Nephron progenitor cell (in vitro differentiated cells): ENCODE measurements around the gene LMO7.
A peak's percentile ranks its signal among the peaks of the same experiment; 100 is the strongest.

Source experiments
- DNase-seq: peaks from one replicate; pipeline ENCODE4 v3.0.0; 2021
- H3K27ac Mint-ChIP-seq: 2 replicates; pipeline ENCODE4 v1.8.0; 2021; ENCODE audit warnings: mild to moderate bottlenecking, moderate library complexity, mixed read lengths
- H3K27me3 Mint-ChIP-seq: 2 replicates; pipeline ENCODE4 v1.8.0; 2021; ENCODE audit warnings: mild to moderate bottlenecking, low read depth, mixed read lengths; ENCODE audit not compliant: poor library complexity
- H3K36me3 Mint-ChIP-seq: 2 replicates; pipeline ENCODE4 v1.8.0; 2021; ENCODE audit warnings: low read depth, mixed read lengths
- H3K4me1 Mint-ChIP-seq: 2 replicates; pipeline ENCODE4 v1.8.0; 2021; ENCODE audit warnings: mixed read lengths
- H3K4me3 Mint-ChIP-seq: 2 replicates; pipeline ENCODE4 v1.8.0; 2021; ENCODE audit warnings: mild to moderate bottlenecking, moderate library complexity, mixed read lengths
- H3K9me3 Mint-ChIP-seq: 2 replicates; pipeline ENCODE4 v1.8.0; 2021; ENCODE audit warnings: mild to moderate bottlenecking, moderate library complexity, mixed read lengths
- TF ChIP-seq, protein P1 (sequence below): fragments of 200-600 bp; sonication (generic); IDR thresholded peaks from 2 replicates; pipeline ENCODE4 v1.5.0; 2021; ENCODE audit warnings: antibody characterized with exemption

The LMO7 gene

DNA sequence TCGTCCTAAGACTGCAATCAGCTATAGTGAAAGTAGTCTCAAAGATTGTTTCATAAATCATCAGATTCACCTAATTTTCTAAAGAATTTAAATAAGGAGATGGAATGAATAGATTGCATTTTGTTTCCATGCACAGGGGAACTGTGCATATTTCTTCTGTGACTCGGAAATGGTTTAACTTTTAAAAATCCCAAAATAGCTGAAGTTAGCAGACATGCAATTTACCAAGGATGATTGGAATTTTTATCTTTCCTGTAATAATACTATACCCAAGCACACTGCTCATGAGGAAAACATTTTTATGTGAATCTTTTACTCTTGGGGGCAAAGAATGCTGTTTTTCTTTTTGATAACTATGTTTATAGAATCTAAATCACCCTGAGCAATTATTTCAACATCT, 15.0 kb upstream of the LMO7 start:
- DNase-seq: no peak
- H3K27ac Mint-ChIP-seq: no peak overlapping the region

GRCh38 chr13:75628801-75629200, 7.3 kb upstream of the LMO7 start:
- H3K27me3 Mint-ChIP-seq: peaks cover 8% of the 10 kb centered on the region
- H3K4me3 Mint-ChIP-seq: no peak overlapping the region
- DNase-seq: no peak
- H3K27ac Mint-ChIP-seq: no peak overlapping the region
- no peaks in the 10 kb centered on the region for H3K4me1 Mint-ChIP-seq
- peaks cover 5% of the 10 kb centered on the region for H3K9me3 Mint-ChIP-seq
- H3K36me3 Mint-ChIP-seq: peaks cover 25% of the 10 kb centered on the region
- TF ChIP-seq, protein P1, sequence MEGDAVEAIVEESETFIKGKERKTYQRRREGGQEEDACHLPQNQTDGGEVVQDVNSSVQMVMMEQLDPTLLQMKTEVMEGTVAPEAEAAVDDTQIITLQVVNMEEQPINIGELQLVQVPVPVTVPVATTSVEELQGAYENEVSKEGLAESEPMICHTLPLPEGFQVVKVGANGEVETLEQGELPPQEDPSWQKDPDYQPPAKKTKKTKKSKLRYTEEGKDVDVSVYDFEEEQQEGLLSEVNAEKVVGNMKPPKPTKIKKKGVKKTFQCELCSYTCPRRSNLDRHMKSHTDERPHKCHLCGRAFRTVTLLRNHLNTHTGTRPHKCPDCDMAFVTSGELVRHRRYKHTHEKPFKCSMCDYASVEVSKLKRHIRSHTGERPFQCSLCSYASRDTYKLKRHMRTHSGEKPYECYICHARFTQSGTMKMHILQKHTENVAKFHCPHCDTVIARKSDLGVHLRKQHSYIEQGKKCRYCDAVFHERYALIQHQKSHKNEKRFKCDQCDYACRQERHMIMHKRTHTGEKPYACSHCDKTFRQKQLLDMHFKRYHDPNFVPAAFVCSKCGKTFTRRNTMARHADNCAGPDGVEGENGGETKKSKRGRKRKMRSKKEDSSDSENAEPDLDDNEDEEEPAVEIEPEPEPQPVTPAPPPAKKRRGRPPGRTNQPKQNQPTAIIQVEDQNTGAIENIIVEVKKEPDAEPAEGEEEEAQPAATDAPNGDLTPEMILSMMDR: no peak

More for the DNA sequence above, 15.0 kb upstream of the LMO7 start:
- H3K36me3 Mint-ChIP-seq: peaks cover 22% of the 10 kb centered on the region
- no peaks in the 10 kb centered on the region for H3K4me1 Mint-ChIP-seq
- H3K9me3 Mint-ChIP-seq: no peaks in the 10 kb centered on the region
- peaks cover 4% of the 10 kb centered on the region for H3K27me3 Mint-ChIP-seq
- no peak overlapping the region for H3K4me3 Mint-ChIP-seq
- TF ChIP-seq, protein P1: no peak

DNA sequence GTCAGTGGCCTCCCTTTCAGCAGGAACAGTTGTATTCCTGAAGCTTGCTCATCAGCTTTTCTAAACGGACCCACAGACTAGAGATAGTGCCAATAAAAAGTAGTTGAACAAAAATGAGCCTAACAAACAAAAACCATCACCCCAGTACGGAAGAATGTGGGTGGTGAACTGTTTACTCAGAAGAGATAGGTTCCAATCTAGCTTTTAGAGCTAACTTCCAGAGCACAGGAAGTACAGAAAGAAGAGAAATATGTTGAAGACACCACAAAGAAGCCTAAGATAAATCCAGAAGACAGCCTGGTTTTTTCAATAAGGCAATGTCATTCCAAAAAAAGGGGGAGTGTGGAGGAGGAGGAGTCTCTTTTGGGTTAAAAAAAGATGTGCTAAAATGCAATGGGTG, 2.8 kb upstream of the LMO7 start:
- H3K36me3 Mint-ChIP-seq: peaks cover 6% of the 10 kb centered on the region
- no peak overlapping the region for H3K4me3 Mint-ChIP-seq
- no peak overlapping the region for H3K27ac Mint-ChIP-seq
- TF ChIP-seq, protein P1: no peak
- peaks cover 47% of the 10 kb centered on the region for H3K27me3 Mint-ChIP-seq
- DNase-seq: no peak
- peaks cover 9% of the 10 kb centered on the region for H3K4me1 Mint-ChIP-seq
- H3K9me3 Mint-ChIP-seq: peaks cover 15% of the 10 kb centered on the region

- DNase-seq: no peak
- peaks cover 15% of the 10 kb centered on the region for H3K9me3 Mint-ChIP-seq
These were observed 866 bp upstream of the LMO7 start for GRCh38 chr13:75635101-75635827.

DNA sequence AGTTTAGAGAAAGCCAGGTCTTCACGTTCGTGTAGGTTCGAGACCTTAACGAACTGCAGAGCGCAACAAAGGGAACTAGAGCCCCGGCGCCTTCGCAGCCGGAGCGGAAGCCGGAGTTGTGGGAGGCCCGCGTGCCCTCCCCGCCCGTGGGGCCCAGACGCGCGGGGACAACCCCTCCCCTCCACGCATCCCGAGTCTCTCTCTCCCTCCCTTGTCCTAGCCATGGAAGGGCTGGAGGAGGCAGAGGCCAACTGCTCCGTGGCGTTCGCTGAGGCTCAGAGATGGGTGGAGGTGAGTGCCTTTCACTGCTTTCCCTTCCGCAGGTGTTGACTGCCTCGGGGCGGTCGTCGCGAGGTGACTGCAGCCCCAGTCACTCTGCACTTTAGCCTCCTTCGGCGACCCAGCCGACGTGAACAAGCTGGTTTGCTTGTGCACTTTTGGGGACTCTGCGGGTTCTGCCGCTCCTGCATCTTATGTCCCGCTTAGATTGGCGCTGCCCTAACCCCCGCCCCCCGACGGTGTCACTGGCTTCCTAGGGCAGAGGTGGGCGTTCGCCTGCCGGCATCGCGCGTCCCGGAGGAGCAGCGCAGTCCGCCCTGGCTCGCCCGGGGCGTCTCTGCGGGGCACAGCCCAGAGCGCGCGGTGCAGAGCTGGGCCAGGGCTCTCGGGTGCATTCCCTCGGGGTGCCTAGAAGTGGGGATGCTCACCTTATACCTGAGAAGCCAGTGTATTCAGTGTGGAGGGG, 478 bp downstream of the LMO7 start:
- TF ChIP-seq, protein P1: no peak
- peaks cover 15% of the 10 kb centered on the region for H3K9me3 Mint-ChIP-seq
- peaks cover 6% of the 10 kb centered on the region for H3K36me3 Mint-ChIP-seq
- H3K27ac Mint-ChIP-seq: no peak overlapping the region
- H3K4me3 Mint-ChIP-seq: peak overlapping the region; percentile 78
- peaks cover 66% of the 10 kb centered on the region for H3K27me3 Mint-ChIP-seq
- H3K4me1 Mint-ChIP-seq: peaks cover 9% of the 10 kb centered on the region
- peak; percentile 65 for DNase-seq

More at GRCh38 chr13:75635101-75635827, 866 bp upstream of the LMO7 start:
- Mint-ChIP-seq H3K27me3 (peaks cover 62% of the 10 kb centered on the region), H3K27ac (no peak overlapping the region), H3K4me3 (peak overlapping the region; percentile 55), H3K36me3 (peaks cover 6% of the 10 kb centered on the region), H3K4me1 (peaks cover 9% of the 10 kb centered on the region)
- TF ChIP-seq, protein P1: no peak
